ENCODE measurements around the gene CYLD.
A peak's percentile ranks its signal among the peaks of the same experiment; 100 is the strongest.

The CYLD gene

DNA sequence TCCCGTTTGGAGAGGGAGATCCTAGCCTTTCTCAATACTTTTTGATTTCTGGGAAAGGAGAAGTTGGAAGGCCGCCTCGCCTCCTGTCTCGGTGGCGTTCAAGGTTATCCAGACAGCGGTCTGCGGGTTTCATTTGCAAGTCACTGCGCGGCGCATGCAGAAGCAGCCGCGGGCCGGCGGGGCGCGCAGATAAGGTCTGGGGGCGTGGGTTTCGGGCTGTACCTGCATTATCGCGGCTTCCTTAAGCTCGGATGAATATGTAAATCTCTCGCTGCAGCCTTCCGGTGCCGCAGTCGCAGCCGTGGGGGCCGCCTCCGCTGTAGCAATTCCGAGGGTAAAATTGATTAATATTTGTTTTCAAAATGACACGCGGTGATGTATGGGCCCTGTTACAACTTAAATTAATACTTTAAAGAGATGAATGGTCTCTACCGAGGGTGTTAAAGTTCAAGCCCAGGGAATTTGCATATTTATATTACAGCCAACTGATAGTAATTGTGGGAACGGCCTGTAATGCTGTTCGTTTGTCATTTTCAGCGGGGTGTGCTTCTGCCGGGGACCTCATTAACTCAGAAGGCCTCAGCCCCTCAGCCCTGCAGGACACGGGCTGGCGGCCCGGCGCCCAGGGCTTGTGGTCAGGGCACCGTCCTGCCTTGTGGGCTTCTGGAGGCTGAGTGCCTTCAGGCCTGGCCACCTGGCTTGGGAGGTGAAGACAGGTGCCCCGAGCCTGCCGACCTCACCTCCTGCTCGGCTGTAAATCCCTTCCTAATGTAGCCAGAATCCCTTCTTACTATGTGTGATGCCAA lies 99.4 kb downstream of the CYLD start:
- Mint-ChIP-seq H3K4me1 (ENCODE audit: low read depth) (peaks cover 21% of the 10 kb centered on the region), H3K36me3 (no peaks in the 10 kb centered on the region), H3K27ac (no peak overlapping the region)

DNA sequence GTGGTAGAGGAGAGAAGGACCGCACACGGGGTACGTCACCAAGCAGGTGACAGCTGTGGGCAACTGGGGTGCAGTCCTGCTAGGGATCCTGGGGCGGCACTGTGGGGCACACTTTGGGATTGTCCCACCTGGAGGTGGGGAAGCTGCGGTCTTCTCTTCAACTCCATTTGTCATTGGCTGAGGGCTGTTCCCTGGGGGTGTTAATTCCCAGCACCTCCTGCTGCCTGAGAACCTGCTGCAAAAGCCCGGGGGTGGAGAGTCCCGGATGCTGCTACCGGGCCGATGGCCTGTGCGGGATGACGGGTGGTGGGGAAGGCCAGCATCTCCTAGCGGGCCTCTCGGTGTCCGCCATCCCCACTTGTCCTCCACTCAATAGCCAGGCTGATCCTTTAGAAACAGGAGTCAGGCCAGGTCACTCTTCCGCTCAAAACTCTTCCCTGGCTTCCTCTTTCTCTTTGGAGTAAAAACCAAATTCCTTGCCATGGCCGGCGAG lies 100.2 kb downstream of the CYLD start:
- H3K27ac Mint-ChIP-seq, result no peak overlapping the region
- no peaks in the 10 kb centered on the region for H3K36me3 Mint-ChIP-seq
- H3K4me3 Mint-ChIP-seq, result peak overlapping the region; percentile 82
- peaks cover 1% of the 10 kb centered on the region for H3K27me3 Mint-ChIP-seq
- no peaks in the 10 kb centered on the region for H3K9me3 Mint-ChIP-seq (ENCODE audit: low read depth)
- H3K4me1 Mint-ChIP-seq (ENCODE audit: low read depth), result peaks cover 21% of the 10 kb centered on the region

More for the DNA sequence above, 99.4 kb downstream of the CYLD start:
- no peaks in the 10 kb centered on the region for H3K9me3 Mint-ChIP-seq (ENCODE audit: low read depth)
- H3K27me3 Mint-ChIP-seq, result peaks cover 1% of the 10 kb centered on the region
- peak overlapping the region; percentile 82 for H3K4me3 Mint-ChIP-seq

DNA sequence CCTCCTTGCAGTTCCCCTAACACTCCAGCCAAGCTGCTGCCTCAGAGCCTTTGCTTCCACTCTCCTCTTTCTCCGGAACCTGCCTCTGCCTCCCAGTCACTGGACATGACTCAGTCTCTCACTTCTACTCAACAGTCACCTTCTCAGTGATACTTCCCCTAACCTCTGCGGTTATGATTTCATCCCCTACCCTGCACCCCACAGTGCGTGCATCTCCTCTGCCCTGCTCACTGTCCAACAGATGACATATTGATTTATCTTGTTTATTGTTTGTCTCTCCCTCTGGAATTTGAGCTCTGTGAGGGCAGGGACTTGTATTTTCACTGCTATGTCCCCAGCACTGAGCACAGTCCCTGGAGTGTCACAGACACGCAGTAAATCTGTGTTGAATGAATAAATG lies 100.7 kb downstream of the CYLD start:
- Mint-ChIP-seq H3K27me3 (peaks cover 1% of the 10 kb centered on the region), H3K9me3 (ENCODE audit: low read depth) (no peaks in the 10 kb centered on the region), H3K36me3 (no peaks in the 10 kb centered on the region), H3K4me1 (ENCODE audit: low read depth) (peaks cover 21% of the 10 kb centered on the region), H3K4me3 (peak overlapping the region; percentile 61), H3K27ac (no peak overlapping the region)

DNA sequence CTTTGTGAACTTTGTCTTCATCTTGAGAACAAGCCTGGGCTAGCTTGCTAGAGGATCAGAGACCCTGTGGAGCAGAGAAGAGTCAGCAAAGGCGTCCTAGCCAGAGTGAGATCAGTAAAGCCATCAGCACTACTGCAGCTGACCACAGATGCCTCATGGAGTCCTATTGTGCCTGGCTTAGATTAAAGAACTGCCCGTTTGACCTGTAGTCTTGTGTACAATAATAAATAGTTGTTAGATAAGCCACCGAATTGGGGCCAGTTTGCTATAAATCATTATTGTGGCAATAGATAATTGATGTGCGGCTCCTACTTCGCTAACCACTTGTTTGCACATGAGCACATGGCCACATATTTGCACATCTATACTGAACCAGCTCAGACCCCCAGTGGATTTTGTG lies 103.0 kb downstream of the CYLD start:
- no peak overlapping the region for H3K27ac Mint-ChIP-seq
- H3K4me1 Mint-ChIP-seq (ENCODE audit: low read depth), result peaks cover 21% of the 10 kb centered on the region
- H3K27me3 Mint-ChIP-seq, result peaks cover 1% of the 10 kb centered on the region
- no peaks in the 10 kb centered on the region for H3K9me3 Mint-ChIP-seq (ENCODE audit: low read depth)
- H3K36me3 Mint-ChIP-seq, result no peaks in the 10 kb centered on the region
- no peak overlapping the region for H3K4me3 Mint-ChIP-seq

DNA sequence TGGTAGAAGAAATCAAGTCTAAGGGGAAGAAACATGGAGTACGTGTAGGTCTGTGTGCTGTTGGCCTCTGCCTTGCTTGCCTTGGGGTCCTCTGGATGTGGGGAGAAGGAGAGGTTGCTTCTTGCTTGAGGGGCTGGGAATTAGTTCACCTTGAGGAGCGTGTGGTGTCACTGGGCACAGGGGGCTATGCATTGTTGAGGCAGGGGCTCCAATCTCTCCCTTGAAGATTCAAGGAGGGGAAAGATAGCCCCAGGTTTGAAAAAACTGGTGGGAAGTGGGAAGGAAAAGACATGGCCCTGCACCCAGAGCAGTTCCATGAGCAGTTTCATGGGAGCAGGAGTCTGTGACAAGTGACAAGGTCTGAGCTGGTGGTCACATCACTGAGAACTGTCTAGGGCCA lies 103.4 kb downstream of the CYLD start:
- Mint-ChIP-seq H3K4me3 (no peak overlapping the region), H3K4me1 (ENCODE audit: low read depth) (peaks cover 20% of the 10 kb centered on the region)

DNA sequence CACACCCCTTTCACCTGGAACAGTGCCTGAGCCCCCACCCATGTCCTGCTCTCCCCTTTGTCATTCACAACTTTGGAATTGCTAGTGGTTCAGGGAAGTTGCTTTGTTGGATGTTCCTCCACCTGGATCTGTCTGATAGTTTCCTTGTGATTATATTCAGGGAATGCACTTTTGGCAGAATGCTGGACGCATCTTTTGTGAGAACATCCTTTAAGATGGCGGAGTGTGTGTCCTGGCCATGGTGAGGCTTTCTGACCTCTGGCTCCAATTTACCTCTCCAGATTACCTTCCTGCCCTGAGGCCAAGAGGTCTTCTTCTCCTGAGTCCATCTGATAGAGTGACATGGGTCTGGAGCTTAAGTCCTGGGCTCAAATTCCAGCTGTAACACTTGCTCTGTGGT lies 104.6 kb downstream of the CYLD start:
- Mint-ChIP-seq H3K9me3 (ENCODE audit: low read depth) (no peaks in the 10 kb centered on the region), H3K27me3 (peaks cover 1% of the 10 kb centered on the region), H3K4me1 (ENCODE audit: low read depth) (peaks cover 8% of the 10 kb centered on the region), H3K4me3 (no peak overlapping the region), H3K27ac (no peak overlapping the region), H3K36me3 (no peaks in the 10 kb centered on the region)

More for the DNA sequence above, 103.4 kb downstream of the CYLD start:
- peaks cover 1% of the 10 kb centered on the region for H3K27me3 Mint-ChIP-seq
- H3K36me3 Mint-ChIP-seq, result no peaks in the 10 kb centered on the region
- H3K27ac Mint-ChIP-seq, result no peak overlapping the region
- no peaks in the 10 kb centered on the region for H3K9me3 Mint-ChIP-seq (ENCODE audit: low read depth)

DNA sequence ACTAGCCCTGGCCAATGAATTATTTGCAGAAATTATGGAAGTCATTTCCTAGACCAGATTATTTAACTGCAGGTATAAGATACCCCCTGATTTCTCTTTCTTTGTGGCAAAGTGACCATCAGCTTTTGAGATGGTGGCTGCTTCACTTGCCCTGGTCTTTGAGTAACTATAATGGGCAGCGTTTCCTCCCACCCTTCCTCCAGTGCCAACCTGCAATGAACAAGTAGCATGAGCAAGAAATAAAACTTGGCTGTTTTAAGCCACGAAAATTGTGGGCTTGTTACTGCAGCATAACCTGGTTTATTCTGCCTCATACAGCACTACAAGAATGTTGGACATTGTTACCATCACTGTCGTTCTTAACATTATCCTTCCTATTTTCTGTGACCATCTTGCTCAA lies 105.3 kb downstream of the CYLD start:
- no peaks in the 10 kb centered on the region for H3K9me3 Mint-ChIP-seq (ENCODE audit: low read depth)
- H3K27ac Mint-ChIP-seq, result no peak overlapping the region
- H3K4me3 Mint-ChIP-seq, result no peak overlapping the region
- no peaks in the 10 kb centered on the region for H3K36me3 Mint-ChIP-seq
- H3K27me3 Mint-ChIP-seq, result peaks cover under 1% of the 10 kb centered on the region
- peaks cover 4% of the 10 kb centered on the region for H3K4me1 Mint-ChIP-seq (ENCODE audit: low read depth)

DNA sequence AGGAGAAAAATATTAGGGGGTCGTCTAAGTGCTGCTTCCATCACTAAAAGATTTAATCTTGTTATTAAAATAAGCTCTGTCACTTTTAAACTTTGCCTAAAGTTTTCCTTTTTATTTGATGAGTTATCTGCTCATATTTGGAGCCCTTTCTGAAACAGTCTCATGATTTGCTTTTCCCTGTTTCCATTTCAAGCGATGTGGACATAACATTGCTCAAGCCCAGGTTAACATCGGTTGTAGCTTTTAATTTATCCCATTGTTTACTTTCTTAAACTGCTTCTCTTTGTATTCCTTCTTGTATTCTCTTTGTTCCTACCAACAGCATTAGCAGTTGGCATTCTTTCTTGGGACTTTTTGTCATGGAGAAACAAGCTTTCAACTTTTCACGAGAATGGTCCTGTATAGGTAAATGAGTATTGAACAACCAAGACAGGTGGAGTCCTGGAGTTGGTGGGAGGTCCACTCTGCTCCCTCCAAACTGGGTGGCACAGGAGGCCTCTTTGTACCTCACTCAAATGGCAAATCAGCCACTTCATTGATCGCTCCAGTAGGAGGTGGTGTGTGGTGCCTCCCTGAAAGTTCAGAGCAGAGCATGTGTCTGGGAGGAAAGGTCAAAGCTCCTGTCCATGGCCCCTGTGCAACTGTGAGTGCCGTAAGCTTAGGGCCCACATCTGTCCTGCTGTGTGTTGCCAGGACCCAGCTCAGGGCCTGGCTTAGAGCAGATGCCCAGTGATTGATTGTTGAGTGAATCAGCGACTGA lies 107.0 kb downstream of the CYLD start:
- H3K27me3 Mint-ChIP-seq, result peaks cover 5% of the 10 kb centered on the region
- H3K4me1 Mint-ChIP-seq (ENCODE audit: low read depth), result no peaks in the 10 kb centered on the region
- no peaks in the 10 kb centered on the region for H3K9me3 Mint-ChIP-seq (ENCODE audit: low read depth)
- H3K27ac Mint-ChIP-seq, result no peak overlapping the region
- H3K36me3 Mint-ChIP-seq, result no peaks in the 10 kb centered on the region
- H3K4me3 Mint-ChIP-seq, result no peak overlapping the region

Data from activated naive CD8-positive, alpha-beta T cell (primary cell).